HepG2 (cell line): ENCODE results near the gene TTLL10. TPM values are rescaled to one million over a fixed set of nuclear protein-coding genes. Genes with fewer than 3 reads are reported as not detected.

Source experiments
- ARID3A ChIP-seq: IDR thresholded peaks from 2 replicates; pipeline ENCODE4 v1.6.1; 2012; ENCODE audit warnings: low read depth, low read length, improper control_type of control experiment
- ARNTL ChIP-seq: sonication (generic); formaldehyde crosslinking; IDR thresholded peaks from 2 replicates; pipeline ENCODE4 v1.4.0; 2020; ENCODE audit warnings: mild to moderate bottlenecking, missing genetic modification reagents
- GABPA ChIP-seq, 2 experiments: IDR thresholded peaks; 2 replicates each; pipeline ENCODE4 v1.6.1; 2011 to 2016; ENCODE audit warnings: low read depth in 2 of 2, low read length in 1 of 2, missing biosample characterization in 1 of 2, missing genetic modification characterization in 1 of 2
- HNF4A ChIP-seq: sonication (generic); formaldehyde crosslinking; IDR thresholded peaks from 2 replicates; pipeline ENCODE4 v1.4.0; 2020; ENCODE audit warnings: missing genetic modification reagents
- HOXA3 ChIP-seq: sonication (generic); formaldehyde crosslinking; IDR thresholded peaks from 2 replicates; pipeline ENCODE4 v1.5.0; 2020; ENCODE audit warnings: missing genetic modification reagents
- NFKB2 ChIP-seq: sonication (generic); formaldehyde crosslinking; IDR thresholded peaks from 2 replicates; pipeline ENCODE4 v1.4.0; 2020; ENCODE audit warnings: missing genetic modification reagents, borderline replicate concordance
- SP4 ChIP-seq: sonication (generic); formaldehyde crosslinking; IDR thresholded peaks from 2 replicates; pipeline ENCODE4 v1.8.1; 2023; ENCODE audit warnings: mild to moderate bottlenecking, missing genetic modification reagents
- TFDP2 ChIP-seq: sonication (generic); formaldehyde crosslinking; IDR thresholded peaks from 2 replicates; pipeline ENCODE4 v1.4.0; 2020; ENCODE audit warnings: missing genetic modification reagents
- THAP8 ChIP-seq: sonication (generic); formaldehyde crosslinking; IDR thresholded peaks from 2 replicates; pipeline ENCODE4 v1.5.1; 2020; ENCODE audit warnings: missing genetic modification reagents, mild to moderate bottlenecking, borderline replicate concordance
- WIZ ChIP-seq: sonication (generic); formaldehyde crosslinking; IDR thresholded peaks from 2 replicates; pipeline ENCODE4 v1.5.1; 2020; ENCODE audit warnings: mild to moderate bottlenecking, missing genetic modification reagents
- ZFP41 ChIP-seq: sonication (generic); formaldehyde crosslinking; IDR thresholded peaks from 2 replicates; pipeline ENCODE4 v1.4.0; 2020; ENCODE audit warnings: mild to moderate bottlenecking, missing genetic modification reagents, borderline replicate concordance
- ZNF292 ChIP-seq: sonication (generic); formaldehyde crosslinking; IDR thresholded peaks from 2 replicates; pipeline ENCODE4 v1.8.1; 2022; ENCODE audit warnings: mild to moderate bottlenecking, low read depth, missing genetic modification reagents, borderline replicate concordance
- ZNF431 ChIP-seq: sonication (generic); formaldehyde crosslinking; IDR thresholded peaks from 2 replicates; pipeline ENCODE4 v1.9.0; 2022; ENCODE audit warnings: missing genetic modification reagents, low read depth, mild to moderate bottlenecking, borderline replicate concordance
- ZNF546 ChIP-seq: sonication (generic); formaldehyde crosslinking; conservative IDR thresholded peaks from 2 replicates; pipeline ENCODE4 v1.8.1; 2023; ENCODE audit warnings: mild to moderate bottlenecking, missing genetic modification reagents
- ZNF557 ChIP-seq: sonication (generic); formaldehyde crosslinking; IDR thresholded peaks from 2 replicates; pipeline ENCODE4 v1.4.0; 2020; ENCODE audit warnings: missing genetic modification reagents
- ZNF558 ChIP-seq: sonication (generic); formaldehyde crosslinking; IDR thresholded peaks from 2 replicates; pipeline ENCODE4 v1.9.0; 2022; ENCODE audit warnings: mild to moderate bottlenecking, missing genetic modification reagents, borderline replicate concordance
- ZNF605 ChIP-seq: sonication (generic); formaldehyde crosslinking; IDR thresholded peaks from 2 replicates; pipeline ENCODE4 v1.8.0; 2022; ENCODE audit warnings: mild to moderate bottlenecking, missing genetic modification reagents
- ZNF609 ChIP-seq: sonication (generic); formaldehyde crosslinking; IDR thresholded peaks from 2 replicates; pipeline ENCODE4 v1.4.0; 2020; ENCODE audit warnings: mild to moderate bottlenecking, missing genetic modification reagents, borderline replicate concordance
- ZNF790 ChIP-seq: sonication (generic); formaldehyde crosslinking; IDR thresholded peaks from 2 replicates; pipeline ENCODE4 v1.8.0; 2022; ENCODE audit warnings: missing genetic modification reagents, mild to moderate bottlenecking, borderline replicate concordance
- polyA plus RNA-seq, 8 experiments: library from polyadenylated mRNA; depleted of rRNA in 3 of 8; stranded (reverse) in 7 of 8; unstranded in 1 of 8; fragments of >200 nt; fragmentation: Illumina TruSeq in 4 of 8; extraction: Trizol in 4 of 8; gene quantifications; 2 replicates each; pipeline versions ENCODE4 v1.2.1 to v1.2.3, GENCODE V29; 2011 to 2016; ENCODE audit warnings: low read depth in 4 of 8, missing spikeins in 1 of 8, mixed read lengths in 1 of 8; ENCODE audit not compliant: insufficient read depth in 1 of 8
- total RNA-seq, 5 experiments: library from RNA; depleted of rRNA; stranded (reverse); fragments of >200 nt; fragmentation: Illumina TruSeq; extraction: Trizol; gene quantifications; 2 replicates each; pipeline ENCODE4 v1.2.3, GENCODE V29; 2016; ENCODE audit warnings: low read depth in 1 of 5

Gene TTLL10
- total and polyA plus RNA-seq, 2 of the 13 experiments (the other 11 are each of a cell fraction or from before 2014, with no cell fraction given) = not detected

GRCh38 chr1:1237874-1238701 is 64.4 kb downstream of the TTLL10 start (continued):
- 0 out of 2 replicates have a peak, but pooled peaks have one; percentile 17 for TF ChIP-seq ZNF431
- 0 out of 2 replicates have a peak, but pooled peaks have one; percentile 51 for TF ChIP-seq ZNF557 (CRISPR knock-in tag)
- no peak for TF ChIP-seq THAP8
- 0 out of 2 replicates have a peak, but pooled peaks have one; percentile 42 for TF ChIP-seq WIZ (CRISPR knock-in tag)
- TF ChIP-seq ZNF558 = peak; percentile 68; the same call in 1 of the 2 replicates
- TF ChIP-seq ZNF292 (CRISPR knock-in tag) = peak; percentile 38; the same call in 1 of the 2 replicates
- TF ChIP-seq HOXA3 (CRISPR knock-in tag) = peak; percentile 75
- TF ChIP-seq HNF4A (CRISPR knock-in tag) = peak; percentile 28; the same call in 1 of the 2 replicates
- peak; percentile 20; the same call in 1 of the 2 replicates for TF ChIP-seq SP4
- no peak for TF ChIP-seq ZFP41 (CRISPR knock-in tag)
- no peak for TF ChIP-seq ARID3A
- peak; percentile 16; the same call in 1 of the 2 replicates for TF ChIP-seq ZNF790 (CRISPR knock-in tag)
- TF ChIP-seq ZNF609 (CRISPR knock-in tag) = peak; percentile 85; the same call in 1 of the 2 replicates
- 0 out of 2 replicates have a peak, but pooled peaks have one; percentile 17 for TF ChIP-seq TFDP2
- TF ChIP-seq NFKB2 (CRISPR knock-in tag) = peak; percentile 51; the same call in 1 of the 2 replicates
- peak; percentile 91 for TF ChIP-seq ARNTL (CRISPR knock-in tag)
- peak; percentile 60; the same call in 1 of the 2 replicates for TF ChIP-seq ZNF546 (CRISPR knock-in tag)
- TF ChIP-seq GABPA (IDR thresholded peaks at IDR 0.05; ENCODE audit: low read depth, low read length) = no peak
- TF ChIP-seq GABPA (CRISPR knock-in tag; IDR thresholded peaks at IDR 0.05; ENCODE audit: low read depth) = no peak
- TF ChIP-seq ZNF605 = 0 out of 2 replicates have a peak, but pooled peaks have one; percentile 31
